ENCODE measurements around the gene IL34. TPM values are rescaled to one million over a fixed set of nuclear protein-coding genes. Genes with fewer than 3 reads are reported as not detected.

The IL34 gene
- total RNA-seq, 3 donors from 2014 or later (not counting 1 experiment from before 2014, with no cell fraction given) = 0.48 to 0.54 TPM; not detected in 1

- WGBS (ENCODE audit: insufficient coverage) = 95% methylated on average over 5 of the region's 5 CpGs
- H3K36me3 ChIP-seq (ENCODE audit: control insufficient read depth, insufficient read depth, low read length) = no peaks in the 10 kb centered on the region
- intact Hi-C loops (cut with micrococcal nuclease) = no loop called here
- Mint-ChIP-seq H3K4me3 (no peak overlapping the region), H3K36me3 (no peaks in the 10 kb centered on the region), H3K9me3 (no peaks in the 10 kb centered on the region), H3K27ac (no peak overlapping the region), H3K4me1 (peaks cover 0 to 4% of the 10 kb centered on the region in 2 donors), H3K27me3 (ENCODE audit: low read depth in 2 of 2) (no peaks in the 10 kb centered on the region)
- ATAC-seq (no peak), DNase-seq (no peak)
- H3K27me3 ChIP-seq (ENCODE audit: control insufficient read depth, insufficient read depth, low read length) = no peaks in the 10 kb centered on the region
- TF ChIP-seq, protein P1, sequence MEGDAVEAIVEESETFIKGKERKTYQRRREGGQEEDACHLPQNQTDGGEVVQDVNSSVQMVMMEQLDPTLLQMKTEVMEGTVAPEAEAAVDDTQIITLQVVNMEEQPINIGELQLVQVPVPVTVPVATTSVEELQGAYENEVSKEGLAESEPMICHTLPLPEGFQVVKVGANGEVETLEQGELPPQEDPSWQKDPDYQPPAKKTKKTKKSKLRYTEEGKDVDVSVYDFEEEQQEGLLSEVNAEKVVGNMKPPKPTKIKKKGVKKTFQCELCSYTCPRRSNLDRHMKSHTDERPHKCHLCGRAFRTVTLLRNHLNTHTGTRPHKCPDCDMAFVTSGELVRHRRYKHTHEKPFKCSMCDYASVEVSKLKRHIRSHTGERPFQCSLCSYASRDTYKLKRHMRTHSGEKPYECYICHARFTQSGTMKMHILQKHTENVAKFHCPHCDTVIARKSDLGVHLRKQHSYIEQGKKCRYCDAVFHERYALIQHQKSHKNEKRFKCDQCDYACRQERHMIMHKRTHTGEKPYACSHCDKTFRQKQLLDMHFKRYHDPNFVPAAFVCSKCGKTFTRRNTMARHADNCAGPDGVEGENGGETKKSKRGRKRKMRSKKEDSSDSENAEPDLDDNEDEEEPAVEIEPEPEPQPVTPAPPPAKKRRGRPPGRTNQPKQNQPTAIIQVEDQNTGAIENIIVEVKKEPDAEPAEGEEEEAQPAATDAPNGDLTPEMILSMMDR (IDR thresholded peaks at IDR 0.05) = no peak
- H3K4me3 ChIP-seq (ENCODE audit: low read length) = no peak overlapping the region
- no peaks in the 10 kb centered on the region for H3K4me1 ChIP-seq (ENCODE audit: control insufficient read depth, insufficient read depth, low read length)
- no peaks in the 10 kb centered on the region for H3K9me3 ChIP-seq (ENCODE audit: control insufficient read depth, insufficient read depth, low read length)
- H3K27ac ChIP-seq (ENCODE audit: low read length) = no peak overlapping the region
Observed at GRCh38 chr16:70709457-70709856, 63.1 kb downstream of the IL34 start.

GRCh38 chr16:70709942-70710341 is 63.6 kb downstream of the IL34 start:
- ATAC-seq (no peak), DNase-seq (no peak)
- no peak overlapping the region for H3K27ac ChIP-seq (ENCODE audit: low read length)
- intact Hi-C loops (cut with micrococcal nuclease) = no loop called here
- H3K4me1 Mint-ChIP-seq = peaks cover 0 to 4% of the 10 kb centered on the region in 2 donors
- H3K36me3 ChIP-seq (ENCODE audit: control insufficient read depth, insufficient read depth, low read length) = no peaks in the 10 kb centered on the region
- H3K4me3 Mint-ChIP-seq = no peak overlapping the region
- no peak overlapping the region for H3K4me3 ChIP-seq (ENCODE audit: low read length)
- WGBS (ENCODE audit: insufficient coverage) = 36% methylated on average over 7 of the region's 7 CpGs
- H3K4me1 ChIP-seq (ENCODE audit: control insufficient read depth, insufficient read depth, low read length) = no peaks in the 10 kb centered on the region
- no peaks in the 10 kb centered on the region for H3K27me3 Mint-ChIP-seq (ENCODE audit: low read depth in 2 of 2)
- TF ChIP-seq, protein P1 (IDR thresholded peaks at IDR 0.05) = no peak
- H3K9me3 ChIP-seq (ENCODE audit: control insufficient read depth, insufficient read depth, low read length) = no peaks in the 10 kb centered on the region
- H3K9me3 Mint-ChIP-seq = no peaks in the 10 kb centered on the region
- no peak overlapping the region for H3K27ac Mint-ChIP-seq
- no peaks in the 10 kb centered on the region for H3K36me3 Mint-ChIP-seq
- H3K27me3 ChIP-seq (ENCODE audit: control insufficient read depth, insufficient read depth, low read length) = no peaks in the 10 kb centered on the region

Other genes with a start within 250 kb of the IL34 start
- gene ST3GAL2, start 207.5 kb upstream of the IL34 start, total RNA-seq = 10 to 100 TPM; 25.9 to 39.1 (median 36.9) TPM
- gene FCSK, start 192.0 kb upstream of the IL34 start, total RNA-seq = 10 to 100 TPM; 28.5 to 33.0 (median 29.6) TPM
- 10 to 100 TPM; 29.5 to 44.4 (median 31.6) TPM for gene COG4, start 123.0 kb upstream of the IL34 start, total RNA-seq
- 100 to 1,000 TPM; 164 to 220 (median 173) TPM for gene SF3B3, start 122.7 kb upstream of the IL34 start, total RNA-seq
- 1 to 10 TPM; 3.8 to 8.8 (median 4.4) TPM for gene MTSS2, start 39.5 kb downstream of the IL34 start, total RNA-seq
- 10 to 100 TPM; 33.9 to 45.6 (median 43.4) TPM for gene VAC14, start 154.6 kb downstream of the IL34 start, total RNA-seq

Measured in natural killer cell (primary cell).